Suppressor macrophage (primary cell): ENCODE measurements around the gene TMEM221.

ENCODE experiments used
- DNase-seq, 4 experiments: peaks; one replicate each; pipeline ENCODE4 v3.0.0-alpha.2; 2020 to 2022

Gene TMEM221

GRCh38 chr19:17441241-17442021, 7.0 kb downstream of the TMEM221 start:
- peak; percentile 21 to 52 (median 36) for DNase-seq

GRCh38 chr19:17436874-17437267, 11.6 kb downstream of the TMEM221 start:
- DNase-seq: peak in 3 of 4 experiments; percentile 34 to 46 (median 44)

GRCh38 chr19:17436094-17436873, 12.2 kb downstream of the TMEM221 start:
- DNase-seq: no peak

- no peak for DNase-seq
Measured at GRCh38 chr19:17435218-17435617, 13.2 kb downstream of the TMEM221 start.

GRCh38 chr19:17431417-17431816, 17.1 kb downstream of the TMEM221 start:
- no peak for DNase-seq

DNA sequence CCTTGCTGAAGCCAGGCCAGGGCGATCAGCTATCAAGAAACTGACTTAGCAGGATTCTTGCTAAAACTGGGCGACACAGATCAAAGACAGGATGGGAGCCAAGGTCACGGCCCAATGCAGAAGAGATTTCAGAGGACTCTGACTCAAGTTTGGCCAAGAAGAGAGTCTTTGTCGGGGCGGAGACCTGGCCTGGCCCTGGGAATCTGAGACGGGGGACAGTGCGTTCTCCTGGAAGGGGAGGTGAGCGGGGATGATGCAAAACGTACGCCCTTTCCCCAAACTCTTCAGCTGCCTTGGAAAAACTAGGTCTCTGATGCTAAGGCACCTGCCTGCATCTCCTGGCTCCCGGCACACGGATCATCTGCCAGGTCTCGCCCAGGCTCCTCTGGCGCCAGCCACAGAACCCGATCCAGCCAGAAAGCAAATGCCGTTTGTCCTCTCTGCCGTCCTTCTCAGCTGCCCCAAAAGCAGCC, 18.8 kb downstream of the TMEM221 start:
- DNase-seq: no peak

DNA sequence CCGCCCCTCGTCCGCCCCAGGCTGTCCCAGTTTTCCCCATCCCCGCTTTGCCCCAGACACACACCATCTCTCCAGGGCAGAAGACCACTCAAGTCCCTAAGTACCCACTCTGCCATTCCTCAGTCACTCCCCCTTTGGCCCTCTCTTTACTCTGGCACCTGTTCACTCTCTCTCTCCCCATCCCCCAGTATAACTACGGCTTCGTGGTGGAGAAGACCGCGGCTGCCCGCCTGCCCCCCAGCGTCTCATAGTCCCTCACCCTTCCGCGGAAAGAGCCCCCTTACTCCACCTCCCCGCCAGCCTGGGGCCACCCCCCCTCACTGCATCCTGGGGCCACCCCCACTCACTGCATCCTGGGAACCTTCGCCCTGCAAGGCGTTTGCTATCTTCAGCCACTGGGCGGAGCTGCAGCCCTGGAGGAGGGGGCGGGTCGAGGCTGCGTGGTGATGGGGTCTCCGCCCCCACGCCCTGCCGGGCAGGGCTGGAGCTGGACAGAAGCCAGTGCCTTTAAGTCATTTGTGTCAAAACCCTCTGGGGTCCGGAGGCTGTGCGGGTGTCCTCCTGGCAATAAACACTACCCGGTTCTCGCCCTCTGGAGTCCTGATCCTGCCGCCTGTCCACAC, 23.6 kb downstream of the TMEM221 start:
- peak in 3 of 4 experiments; percentile 29 to 66 (median 46) for DNase-seq

DNA sequence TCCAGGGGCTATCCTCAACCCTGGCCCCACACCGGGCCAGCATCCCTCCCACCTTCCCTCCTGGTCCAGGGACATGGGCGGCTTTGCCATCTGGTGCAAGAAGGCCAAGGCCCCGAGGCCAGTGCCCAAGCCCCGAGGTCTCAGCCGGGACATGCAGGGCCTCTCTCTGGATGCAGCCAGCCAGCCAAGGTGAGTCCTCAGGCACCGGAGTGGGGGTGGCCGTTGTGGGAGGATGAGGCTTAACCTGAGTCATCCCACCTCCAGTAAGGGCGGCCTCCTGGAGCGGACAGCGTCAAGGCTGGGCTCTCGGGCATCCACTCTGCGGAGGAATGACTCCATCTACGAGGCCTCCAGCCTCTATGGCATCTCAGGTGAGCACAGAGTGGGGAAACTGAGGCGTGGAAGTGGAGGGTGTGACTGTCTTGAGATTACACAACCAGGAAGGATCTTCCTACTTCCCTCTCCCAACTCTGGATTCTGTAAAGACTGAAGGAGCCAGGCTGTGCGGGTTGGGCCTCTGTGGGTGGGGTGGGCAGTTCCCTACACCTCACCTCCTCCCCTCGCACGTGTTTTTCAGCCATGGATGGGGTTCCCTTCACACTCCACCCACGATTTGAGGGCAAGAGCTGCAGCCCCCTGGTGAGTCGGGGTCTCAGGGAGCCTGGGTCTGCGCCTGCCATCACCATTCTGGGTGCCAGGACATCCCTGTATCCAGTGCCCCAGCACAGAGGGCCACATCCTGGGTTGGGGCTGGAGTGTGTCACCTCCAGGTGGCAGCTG, 24.8 kb downstream of the TMEM221 start:
- no peak for DNase-seq

DNA sequence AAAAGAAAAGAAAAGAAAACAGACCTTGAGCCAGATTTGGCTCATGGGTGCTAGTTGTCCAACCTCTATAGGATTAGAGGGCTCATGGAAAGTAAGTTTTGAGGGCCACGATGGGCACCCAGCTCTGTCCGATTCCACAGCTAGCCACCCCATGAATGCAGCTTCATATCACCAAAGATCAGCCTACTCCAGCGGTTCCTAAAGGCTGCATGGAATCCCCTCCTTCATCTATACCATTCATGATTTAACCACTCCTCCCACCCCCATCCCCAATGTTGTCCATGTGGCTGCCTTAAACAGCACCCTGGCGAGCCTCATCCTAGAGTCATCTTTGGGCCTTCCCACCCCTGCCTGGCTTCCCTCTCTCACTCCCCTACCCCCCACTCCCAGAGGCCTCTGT, 26.5 kb downstream of the TMEM221 start:
- DNase-seq: no peak

DNA sequence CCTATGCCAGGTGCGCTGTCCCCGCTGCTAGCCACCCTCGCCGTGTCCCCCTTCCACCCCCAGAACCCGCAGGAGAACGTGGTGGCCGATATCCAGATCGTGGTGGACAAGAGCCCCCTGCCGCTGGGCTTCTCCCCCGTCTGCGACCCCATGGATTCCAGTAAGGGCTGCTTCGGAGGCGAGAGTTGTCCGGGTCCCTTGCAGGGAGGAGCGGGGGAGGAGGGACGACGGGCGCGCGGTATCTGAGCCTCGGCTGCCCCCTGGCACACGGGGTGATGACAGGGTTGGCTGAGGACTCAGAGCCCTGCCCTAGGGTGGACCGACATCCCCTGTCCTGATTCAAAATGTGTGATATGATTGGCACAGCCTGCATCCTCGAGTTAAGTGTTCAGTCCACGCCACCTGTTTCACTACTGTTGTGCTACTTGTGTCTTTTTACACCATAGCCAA, 28.0 kb downstream of the TMEM221 start:
- peak; percentile 40 to 74 (median 53) for DNase-seq

DNA sequence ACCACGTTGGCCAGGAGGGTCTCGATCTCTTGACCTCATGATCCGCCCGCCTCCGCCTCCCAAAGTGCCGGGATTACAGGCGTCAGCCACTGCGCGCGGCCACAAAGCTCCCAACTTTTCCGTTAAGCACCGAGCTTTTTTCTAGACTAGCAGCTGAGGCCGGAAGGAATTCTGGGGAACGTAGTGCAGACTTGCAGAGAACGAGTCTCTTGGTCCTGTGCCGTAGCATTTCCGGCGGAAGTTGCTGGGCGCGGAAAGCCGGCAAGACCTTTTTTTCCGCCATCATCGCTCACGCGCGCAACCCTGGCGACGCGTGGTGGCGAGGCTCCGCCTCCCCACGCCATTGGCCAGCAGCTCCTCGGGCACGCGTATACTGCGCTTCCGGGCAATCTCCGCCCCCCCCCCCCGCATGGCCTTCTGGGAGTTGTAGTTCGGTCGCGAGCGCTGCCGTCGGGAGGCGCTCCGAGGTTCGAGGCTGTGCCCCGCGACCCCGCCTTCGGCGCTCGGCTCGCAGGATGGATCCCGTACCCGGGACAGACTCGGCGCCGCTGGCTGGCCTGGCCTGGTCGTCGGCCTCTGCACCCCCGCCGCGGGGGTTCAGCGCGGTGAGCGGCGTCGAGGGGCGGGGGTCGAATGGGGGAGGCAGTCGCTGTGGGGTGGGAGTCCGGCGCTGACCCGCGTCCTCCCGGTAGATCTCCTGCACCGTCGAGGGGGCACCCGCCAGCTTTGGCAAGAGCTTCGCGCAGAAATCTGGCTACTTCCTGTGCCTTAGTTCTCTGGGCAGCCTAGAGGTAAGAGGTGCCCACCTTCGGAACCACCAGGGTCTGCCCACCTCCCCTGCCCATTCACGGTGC, 28.6 kb downstream of the TMEM221 start, which contains the start of gene MVB12A:
Gene MVB12A (plus strand): TSS at position 427 of the 854 bp plus-strand sequence. CDS start 89 bp downstream, at position 516.
- DNase-seq: peak; percentile 98 to 99 (median 99)

GRCh38 chr19:17419154-17419620, 29.3 kb downstream of the TMEM221 start:
- DNase-seq: peak in 1 of 4 experiments; percentile 16

GRCh38 chr19:17418710-17419109, 29.8 kb downstream of the TMEM221 start:
- DNase-seq: no peak

GRCh38 chr19:17415121-17415520, 33.3 kb downstream of the TMEM221 start:
- DNase-seq: no peak

GRCh38 chr19:17414097-17414496, 34.4 kb downstream of the TMEM221 start:
- DNase-seq: no peak

DNA sequence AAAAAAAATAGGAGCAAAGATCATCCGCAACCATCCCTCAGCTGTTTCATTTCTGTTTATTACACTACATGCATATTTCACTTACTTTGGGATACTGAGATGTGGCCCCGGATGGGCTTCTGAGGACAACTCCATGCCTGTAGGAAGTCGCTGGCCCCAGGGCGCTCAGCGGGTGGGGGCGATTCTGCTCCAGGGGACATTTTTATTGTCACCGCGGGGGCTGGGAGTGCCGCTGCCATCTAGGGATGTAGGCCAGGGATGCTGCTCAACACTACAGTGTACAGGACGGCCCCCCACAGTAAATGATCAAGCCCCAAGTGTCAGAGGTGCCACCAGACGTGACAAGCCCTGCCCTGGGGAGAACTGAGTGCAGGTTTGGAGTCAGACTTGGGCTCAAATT, 36.7 kb downstream of the TMEM221 start:
- DNase-seq: no peak

DNA sequence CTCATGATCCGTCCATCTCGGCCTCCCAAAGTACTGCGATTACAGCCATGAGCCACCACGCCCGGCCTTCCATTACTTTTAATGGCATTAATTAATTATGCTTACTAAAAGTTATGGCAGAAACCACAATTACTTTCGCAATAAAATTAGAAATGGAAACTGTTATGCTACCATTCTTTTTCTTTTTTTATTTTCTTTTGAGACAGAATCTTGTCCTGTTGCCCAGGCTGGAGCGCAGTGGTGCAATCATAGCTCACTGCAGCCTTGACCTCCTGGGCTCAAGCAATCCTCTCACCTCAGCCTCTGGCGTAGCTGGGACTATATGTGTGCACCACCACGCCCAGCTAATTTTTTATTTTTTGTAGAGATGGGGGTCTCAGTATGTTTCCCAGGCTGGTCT, 38.5 kb downstream of the TMEM221 start:
- DNase-seq: no peak

DNA sequence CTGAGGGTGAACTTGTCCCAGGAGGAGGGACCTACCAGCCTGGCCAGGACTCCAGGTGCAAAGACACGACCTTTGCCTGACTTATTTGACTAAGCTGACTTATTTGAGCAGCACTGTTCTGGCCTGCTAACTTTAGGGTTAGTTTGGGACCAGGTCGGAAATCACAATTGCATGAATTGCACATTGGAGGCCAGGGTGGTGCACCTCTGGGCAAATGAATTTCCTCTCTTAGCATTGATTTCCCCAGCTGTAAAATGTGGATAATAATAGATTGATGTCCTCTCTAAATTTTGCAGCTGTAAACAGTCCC, 41.6 kb downstream of the TMEM221 start:
- DNase-seq: no peak

GRCh38 chr19:17406046-17406886, 42.2 kb downstream of the TMEM221 start:
- DNase-seq: peak; percentile 33 to 42 (median 38)
